Measurements from ENCODE around the gene CDKN1C.

The CDKN1C gene

GRCh38 chr11:2890466-2891294, 5.1 kb upstream of the CDKN1C start:
- no peak for DNase-seq (ENCODE audit: extremely low read depth in 1 of 2, low read depth in 1 of 2)

- DNase-seq (ENCODE audit: extremely low read depth in 1 of 2, low read depth in 1 of 2): no peak
Observed at GRCh38 chr11:2889362-2890273, 4.0 kb upstream of the CDKN1C start.

- DNase-seq (ENCODE audit: extremely low read depth in 1 of 2, low read depth in 1 of 2): peak; percentile 62 to 86
Observed at GRCh38 chr11:2888266-2888968, 2.8 kb upstream of the CDKN1C start.

- no peak for DNase-seq (ENCODE audit: extremely low read depth in 1 of 2, low read depth in 1 of 2)
Observed at GRCh38 chr11:2887515-2888195, 2.1 kb upstream of the CDKN1C start.

- DNase-seq (ENCODE audit: extremely low read depth in 1 of 2, low read depth in 1 of 2): no peak
Observed at GRCh38 chr11:2886936-2887335, 1.4 kb upstream of the CDKN1C start.

- no peak for DNase-seq (ENCODE audit: extremely low read depth in 1 of 2, low read depth in 1 of 2)
Observed at GRCh38 chr11:2886191-2886894, 768 bp upstream of the CDKN1C start.

DNA sequence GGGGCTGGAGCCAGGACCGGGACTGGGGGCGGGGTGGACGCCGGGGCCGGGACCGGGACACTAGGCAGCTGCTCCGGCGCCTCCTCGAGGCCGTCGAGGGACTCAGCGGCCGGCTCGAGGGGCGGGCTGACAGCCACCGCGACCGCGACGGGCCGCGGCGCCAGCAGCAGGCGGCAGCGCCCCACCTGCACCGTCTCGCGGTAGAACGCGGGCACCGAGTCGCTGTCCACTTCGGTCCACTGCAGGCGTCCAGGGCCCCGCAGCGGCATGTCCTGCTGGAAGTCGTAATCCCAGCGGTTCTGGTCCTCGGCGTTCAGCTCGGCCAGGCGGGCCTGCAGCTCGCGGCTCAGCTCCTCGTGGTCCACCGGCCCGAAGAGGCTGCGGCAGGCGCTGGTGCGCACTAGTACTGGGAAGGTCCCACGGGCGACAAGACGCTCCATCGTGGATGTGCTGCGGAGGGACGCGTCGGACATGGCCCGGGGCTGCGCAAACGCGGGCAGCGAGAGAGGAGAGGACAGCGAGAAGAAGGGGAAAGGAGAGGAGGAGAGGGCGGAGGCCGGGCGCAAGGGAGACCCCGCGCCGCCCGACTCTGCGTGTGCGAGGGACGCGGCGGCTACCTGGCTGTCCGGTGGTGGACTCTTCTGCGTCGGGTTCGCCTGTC, 428 bp downstream of the CDKN1C start:
- DNase-seq (ENCODE audit: extremely low read depth in 1 of 2, low read depth in 1 of 2): no peak

- DNase-seq (ENCODE audit: extremely low read depth in 1 of 2, low read depth in 1 of 2): no peak
Observed at GRCh38 chr11:2883979-2884815, 1.4 kb downstream of the CDKN1C start.

- DNase-seq (ENCODE audit: extremely low read depth in 1 of 2, low read depth in 1 of 2): no peak
Observed at GRCh38 chr11:2883640-2883978, 2.0 kb downstream of the CDKN1C start.

- no peak for DNase-seq (ENCODE audit: extremely low read depth in 1 of 2, low read depth in 1 of 2)
Observed at GRCh38 chr11:2882396-2883110, 3.0 kb downstream of the CDKN1C start.

DNA sequence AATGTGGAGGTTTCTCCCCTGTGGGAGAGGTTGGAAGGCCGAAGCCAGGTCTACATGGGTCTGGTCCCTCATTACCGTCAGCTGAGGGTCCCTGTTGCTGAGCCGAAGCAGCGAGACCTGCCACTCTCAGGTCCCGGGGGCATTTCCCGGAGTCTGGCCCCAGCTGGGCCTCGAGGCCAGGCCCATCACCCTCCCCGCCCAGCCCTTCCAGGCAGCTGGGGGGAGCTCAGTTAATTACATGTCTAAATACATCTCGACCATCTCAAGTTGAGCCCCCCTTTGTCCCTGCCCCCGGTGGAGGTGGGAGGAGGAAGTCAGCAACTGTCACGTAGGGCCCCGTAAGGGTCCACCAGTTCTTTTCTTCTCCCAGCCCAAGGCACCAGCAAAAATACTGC, 3.6 kb downstream of the CDKN1C start:
- DNase-seq (ENCODE audit: extremely low read depth in 1 of 2, low read depth in 1 of 2): no peak

GRCh38 chr11:2881076-2881980, 4.2 kb downstream of the CDKN1C start:
- no peak for DNase-seq (ENCODE audit: extremely low read depth in 1 of 2, low read depth in 1 of 2)

GRCh38 chr11:2880646-2881045, 4.9 kb downstream of the CDKN1C start:
- DNase-seq (ENCODE audit: extremely low read depth in 1 of 2, low read depth in 1 of 2): no peak

GRCh38 chr11:2878782-2879181, 6.8 kb downstream of the CDKN1C start:
- no peak for DNase-seq (ENCODE audit: extremely low read depth in 1 of 2, low read depth in 1 of 2)

GRCh38 chr11:2877474-2877873, 8.1 kb downstream of the CDKN1C start:
- no peak for DNase-seq (ENCODE audit: extremely low read depth in 1 of 2, low read depth in 1 of 2)

GRCh38 chr11:2874963-2875362, 10.6 kb downstream of the CDKN1C start:
- no peak for DNase-seq (ENCODE audit: extremely low read depth in 1 of 2, low read depth in 1 of 2)
